HEK293 (cell line): Measurements from ENCODE around the gene SIL1.

Experiments used
- SP7 ChIP-seq: fragments of 450-650 bp; formaldehyde crosslinking; IDR thresholded peaks from 2 replicates; pipeline ENCODE4 v1.5.1; 2016; ENCODE audit warnings: missing biosample characterization, missing genetic modification characterization
- YY1 ChIP-seq: fragments of 450-650 bp; formaldehyde crosslinking; IDR thresholded peaks from 2 replicates; pipeline ENCODE4 v1.5.1; 2018; ENCODE audit warnings: missing biosample characterization, missing genetic modification characterization
- ZBTB20 ChIP-seq: fragments of 450-650 bp; formaldehyde crosslinking; IDR thresholded peaks from 2 replicates; pipeline ENCODE4 v1.5.1; 2016; ENCODE audit warnings: missing biosample characterization, missing genetic modification characterization
- ZIC2 ChIP-seq: fragments of 450-650 bp; formaldehyde crosslinking; IDR thresholded peaks from 2 replicates; pipeline ENCODE4 v1.5.1; 2016; ENCODE audit warnings: missing biosample characterization, missing genetic modification characterization
- ZNF416 ChIP-seq: fragments of 450-650 bp; formaldehyde crosslinking; IDR thresholded peaks from 2 replicates; pipeline ENCODE4 v1.5.1; 2016; ENCODE audit warnings: missing biosample characterization, missing genetic modification characterization
- ZNF530 ChIP-seq: fragments of 450-650 bp; formaldehyde crosslinking; IDR thresholded peaks from 2 replicates; pipeline ENCODE4 v1.5.1; 2016; ENCODE audit warnings: low read depth, missing biosample characterization, missing genetic modification characterization
- TF ChIP-seq, protein P1 (sequence below): fragments of 450-650 bp; formaldehyde crosslinking; IDR thresholded peaks from 2 replicates; pipeline ENCODE4 v1.5.1; 2016; ENCODE audit warnings: missing biosample characterization, missing genetic modification characterization, low read depth
- TF ChIP-seq, protein P2 (sequence below): fragments of 450-650 bp; formaldehyde crosslinking; IDR thresholded peaks from 2 replicates; pipeline ENCODE4 v1.5.1; 2016; ENCODE audit warnings: missing biosample characterization, missing genetic modification characterization

DNA sequence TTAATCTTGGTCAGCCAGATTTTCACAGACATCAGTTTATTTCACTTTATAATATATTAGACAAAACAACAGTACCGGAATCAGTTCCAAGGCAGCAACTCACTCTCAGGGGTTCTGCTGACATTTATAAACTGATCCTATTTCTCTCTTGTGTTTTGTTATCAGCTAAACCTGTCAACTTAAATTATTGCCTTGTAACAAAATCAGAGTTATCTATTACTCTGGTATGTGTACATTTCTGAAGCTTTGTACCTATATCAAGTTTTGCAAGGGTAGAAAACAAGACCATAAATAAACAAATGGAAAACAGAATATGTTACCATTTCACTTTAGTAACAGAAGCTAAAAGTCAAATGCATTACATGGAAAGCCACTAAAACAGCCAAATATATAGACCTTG is 122.1 kb downstream of the SIL1 start:
- no peak for TF ChIP-seq ZNF530
- TF ChIP-seq, protein P1, sequence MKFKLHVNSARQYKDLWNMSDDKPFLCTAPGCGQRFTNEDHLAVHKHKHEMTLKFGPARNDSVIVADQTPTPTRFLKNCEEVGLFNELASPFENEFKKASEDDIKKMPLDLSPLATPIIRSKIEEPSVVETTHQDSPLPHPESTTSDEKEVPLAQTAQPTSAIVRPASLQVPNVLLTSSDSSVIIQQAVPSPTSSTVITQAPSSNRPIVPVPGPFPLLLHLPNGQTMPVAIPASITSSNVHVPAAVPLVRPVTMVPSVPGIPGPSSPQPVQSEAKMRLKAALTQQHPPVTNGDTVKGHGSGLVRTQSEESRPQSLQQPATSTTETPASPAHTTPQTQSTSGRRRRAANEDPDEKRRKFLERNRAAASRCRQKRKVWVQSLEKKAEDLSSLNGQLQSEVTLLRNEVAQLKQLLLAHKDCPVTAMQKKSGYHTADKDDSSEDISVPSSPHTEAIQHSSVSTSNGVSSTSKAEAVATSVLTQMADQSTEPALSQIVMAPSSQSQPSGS (tag by site-specific recombination) = no peak
- no peak for TF ChIP-seq ZIC2 (tag by site-specific recombination)
- no peak for TF ChIP-seq ZBTB20 (tag by site-specific recombination)
- TF ChIP-seq ZNF416 = no peak
- TF ChIP-seq SP7 (tag by site-specific recombination) = no peak
- TF ChIP-seq, protein P2, sequence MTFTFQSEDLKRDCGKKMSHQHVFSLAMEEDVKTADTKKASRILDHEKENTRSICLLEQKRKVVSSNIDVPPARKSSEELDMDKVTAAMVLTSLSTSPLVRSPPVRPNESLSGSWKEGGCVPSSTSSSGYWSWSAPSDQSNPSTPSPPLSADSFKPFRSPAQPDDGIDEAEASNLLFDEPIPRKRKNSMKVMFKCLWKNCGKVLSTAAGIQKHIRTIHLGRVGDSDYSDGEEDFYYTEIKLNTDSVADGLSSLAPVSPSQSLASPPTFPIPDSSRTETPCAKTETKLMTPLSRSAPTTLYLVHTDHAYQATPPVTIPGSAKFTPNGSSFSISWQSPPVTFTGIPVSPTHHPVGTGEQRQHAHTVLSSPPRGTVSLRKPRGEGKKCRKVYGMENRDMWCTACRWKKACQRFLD (tag by site-specific recombination) = no peak
- TF ChIP-seq YY1 (tag by site-specific recombination) = no peak
